ENCODE measurements around the gene TBKBP1. TPM values are rescaled to one million over a fixed set of nuclear protein-coding genes. Genes with fewer than 3 reads are reported as not detected.

TBKBP1 gene
- total and polyA plus RNA-seq, 4 donors: 10.4 to 62.8 (median 28.8) TPM

DNA sequence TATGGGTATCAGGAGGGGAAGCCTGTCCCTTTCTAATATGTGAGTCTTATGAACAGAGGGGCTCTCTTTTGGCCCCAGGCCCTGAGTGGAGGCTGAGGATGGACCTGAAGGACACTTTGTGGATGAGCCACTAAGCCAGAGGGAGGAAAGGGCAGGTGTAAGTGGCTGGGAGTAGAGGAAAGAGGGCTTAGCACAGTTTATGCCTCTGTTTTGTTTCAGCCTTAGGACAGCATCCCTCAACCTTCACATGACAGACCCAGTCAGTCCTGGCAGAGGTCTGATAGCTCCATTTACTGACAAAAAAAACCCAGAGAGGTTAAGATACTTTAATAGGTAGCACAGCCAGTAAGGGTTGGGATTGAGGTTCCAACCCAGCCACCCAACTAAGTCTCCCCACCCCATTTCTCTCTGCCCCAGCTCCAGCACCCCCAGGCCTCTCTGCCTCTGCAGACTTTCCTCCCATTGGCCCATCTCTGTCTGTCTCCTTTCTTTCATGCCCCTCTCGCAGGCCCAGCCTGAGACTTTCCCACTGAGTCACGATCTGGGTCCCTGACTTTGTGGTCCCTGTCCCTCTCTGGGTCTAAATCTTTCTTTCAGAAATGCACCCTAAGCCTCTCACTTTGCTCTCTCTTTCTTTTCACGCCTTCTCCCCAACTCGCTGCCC, 34.4 kb downstream of the TBKBP1 start:
- H3K4me1 ChIP-seq (ENCODE audit: control insufficient read depth, insufficient read depth, low read length): peaks cover 19% of the 10 kb centered on the region
- no peak overlapping the region for H3K27ac ChIP-seq (ENCODE audit: low read depth, low read length)
- WGBS (ENCODE audit: insufficient coverage): 76% methylated on average over 2 of the region's 4 CpGs
- H3K27me3 ChIP-seq (ENCODE audit: control insufficient read depth, insufficient read depth, low read length): peaks cover 30% of the 10 kb centered on the region
- no peaks in the 10 kb centered on the region for H3K9me3 ChIP-seq (ENCODE audit: control insufficient read depth, insufficient read depth, low read length)
- no peaks in the 10 kb centered on the region for H3K36me3 ChIP-seq (ENCODE audit: control insufficient read depth, insufficient read depth, low read length)
- no peak for DNase-seq (ENCODE audit: low read depth in 4 of 6, low spot score in 6 of 6)
- H3K4me3 ChIP-seq (ENCODE audit: low read depth, low read length): no peak overlapping the region

DNA sequence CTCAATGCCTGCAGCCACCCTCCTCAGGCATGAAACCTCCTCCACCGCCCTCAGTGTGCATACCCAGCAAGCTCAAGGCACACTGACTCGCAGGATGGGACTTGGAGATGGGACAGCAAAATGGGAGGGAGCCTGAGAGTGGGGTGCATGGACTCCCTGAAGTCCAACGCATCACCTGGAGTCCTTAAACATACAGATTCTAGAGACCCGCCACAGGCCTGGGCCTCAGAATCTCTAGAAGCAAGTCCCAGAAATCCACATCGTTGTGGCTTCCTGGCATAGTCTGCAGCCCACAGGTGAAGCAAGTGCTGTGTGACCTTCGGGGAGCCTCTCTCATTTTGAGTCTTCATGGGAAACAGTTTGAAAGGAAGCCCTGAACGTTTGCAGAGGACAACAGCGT, 35.5 kb downstream of the TBKBP1 start:
- Histone ChIP-seq H3K27me3 (ENCODE audit: control insufficient read depth, insufficient read depth, low read length) (peaks cover 39% of the 10 kb centered on the region), H3K4me1 (ENCODE audit: control insufficient read depth, insufficient read depth, low read length) (peaks cover 26% of the 10 kb centered on the region), H3K36me3 (ENCODE audit: control insufficient read depth, insufficient read depth, low read length) (no peaks in the 10 kb centered on the region), H3K4me3 (ENCODE audit: low read depth, low read length) (no peak overlapping the region), H3K9me3 (ENCODE audit: control insufficient read depth, insufficient read depth, low read length) (no peaks in the 10 kb centered on the region), H3K27ac (ENCODE audit: low read depth, low read length) (no peak overlapping the region)
- 81% methylated on average over 6 of the region's 8 CpGs for WGBS (ENCODE audit: insufficient coverage)
- DNase-seq (ENCODE audit: low read depth in 4 of 6, low spot score in 6 of 6): no peak

DNA sequence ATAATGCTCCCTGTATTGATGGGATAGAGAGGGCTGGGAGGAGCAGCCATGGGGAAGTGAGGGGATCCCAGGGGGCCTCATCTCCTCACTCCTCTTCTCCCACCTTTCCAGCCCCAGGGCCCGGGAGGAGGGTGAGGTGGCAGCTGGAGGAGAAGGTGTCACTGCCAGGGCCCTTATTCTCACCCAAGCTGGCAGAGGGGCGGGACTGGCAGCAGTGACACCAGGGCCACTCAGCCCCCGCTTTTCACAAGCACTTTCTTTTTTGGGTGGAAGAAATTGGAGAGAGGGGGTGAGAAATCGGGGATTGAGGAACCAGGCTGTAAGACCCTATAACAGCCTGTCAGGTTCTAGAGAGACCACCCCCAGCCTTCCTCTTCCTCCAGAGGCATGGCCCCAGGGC, 36.7 kb downstream of the TBKBP1 start:
- Histone ChIP-seq H3K9me3 (ENCODE audit: control insufficient read depth, insufficient read depth, low read length) (no peaks in the 10 kb centered on the region), H3K27ac (ENCODE audit: low read depth, low read length) (no peak overlapping the region), H3K4me3 (ENCODE audit: low read depth, low read length) (no peak overlapping the region), H3K27me3 (ENCODE audit: control insufficient read depth, insufficient read depth, low read length) (peaks cover 47% of the 10 kb centered on the region), H3K4me1 (ENCODE audit: control insufficient read depth, insufficient read depth, low read length) (peaks cover 26% of the 10 kb centered on the region), H3K36me3 (ENCODE audit: control insufficient read depth, insufficient read depth, low read length) (no peaks in the 10 kb centered on the region)
- WGBS (ENCODE audit: insufficient coverage): no CpG with 5 or more reads among the region's 4 CpGs
- DNase-seq (ENCODE audit: low read depth in 4 of 6, low spot score in 6 of 6): no peak

DNA sequence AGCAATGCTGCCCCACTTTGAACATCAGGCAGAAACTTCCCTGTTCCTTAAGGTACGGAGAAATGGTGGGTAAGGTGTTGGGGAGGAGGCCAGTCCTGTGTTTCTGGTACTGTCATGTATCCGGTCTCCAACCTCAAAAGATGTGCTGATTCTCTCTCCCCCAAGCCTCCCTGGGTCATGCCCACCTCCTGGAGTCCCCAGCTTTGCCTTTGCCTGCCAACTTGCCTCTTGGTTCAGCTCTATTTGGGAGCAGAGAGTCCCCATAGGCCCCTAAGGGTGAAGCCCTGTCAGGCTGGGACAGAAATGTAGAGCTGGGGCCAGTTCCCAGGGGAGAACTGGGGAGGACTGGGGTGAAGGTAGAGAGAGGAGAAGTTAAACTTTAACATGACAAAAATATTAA, 37.4 kb downstream of the TBKBP1 start:
- DNase-seq (ENCODE audit: low read depth in 4 of 6, low spot score in 6 of 6): no peak
- H3K27me3 ChIP-seq (ENCODE audit: control insufficient read depth, insufficient read depth, low read length): peaks cover 49% of the 10 kb centered on the region

DNA sequence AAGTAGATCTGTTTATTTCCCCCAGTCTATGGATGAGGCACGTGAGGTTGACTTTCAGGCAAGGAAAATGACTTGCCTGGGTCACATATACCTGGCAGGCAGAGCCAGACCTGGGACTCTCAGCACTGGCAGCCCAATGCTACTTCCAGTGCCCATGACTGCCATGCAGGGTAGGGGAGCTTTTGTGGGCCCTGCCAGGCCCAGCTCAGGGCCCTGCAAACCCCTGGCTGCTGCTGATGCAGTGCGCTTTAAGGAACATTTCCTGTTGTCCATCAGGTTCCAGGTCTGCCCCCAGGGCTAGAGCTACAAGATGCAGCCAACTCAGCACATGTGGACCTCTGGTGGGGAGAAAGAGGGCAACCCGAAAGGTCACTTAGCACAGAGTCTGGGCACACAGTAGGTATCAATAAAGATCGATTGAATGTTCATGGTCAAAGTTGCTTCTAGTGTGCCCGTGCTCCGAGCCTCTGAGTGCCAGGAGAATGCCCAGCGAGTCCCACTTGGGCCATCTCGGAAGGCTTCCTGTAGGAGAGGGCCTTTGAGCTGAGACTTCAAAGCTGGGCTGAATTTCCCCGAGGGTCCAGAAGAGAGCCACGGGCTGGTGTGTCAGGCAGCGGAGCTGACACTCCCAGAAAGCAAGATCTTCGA, 38.6 kb downstream of the TBKBP1 start:
- Histone ChIP-seq H3K36me3 (ENCODE audit: control insufficient read depth, insufficient read depth, low read length) (no peaks in the 10 kb centered on the region), H3K27me3 (ENCODE audit: control insufficient read depth, insufficient read depth, low read length) (peaks cover 54% of the 10 kb centered on the region), H3K27ac (ENCODE audit: low read depth, low read length) (no peak overlapping the region), H3K9me3 (ENCODE audit: control insufficient read depth, insufficient read depth, low read length) (no peaks in the 10 kb centered on the region), H3K4me1 (ENCODE audit: control insufficient read depth, insufficient read depth, low read length) (peaks cover 17% of the 10 kb centered on the region), H3K4me3 (ENCODE audit: low read depth, low read length) (no peak overlapping the region)
- no peak for DNase-seq (ENCODE audit: low read depth in 4 of 6, low spot score in 6 of 6)
- 44% methylated on average over 12 of the region's 12 CpGs for WGBS (ENCODE audit: insufficient coverage)

More for the DNA sequence above, 37.4 kb downstream of the TBKBP1 start:
- no CpG with 5 or more reads among the region's 2 CpGs for WGBS (ENCODE audit: insufficient coverage)
- no peaks in the 10 kb centered on the region for H3K36me3 ChIP-seq (ENCODE audit: control insufficient read depth, insufficient read depth, low read length)
- H3K9me3 ChIP-seq (ENCODE audit: control insufficient read depth, insufficient read depth, low read length): no peaks in the 10 kb centered on the region
- H3K4me3 ChIP-seq (ENCODE audit: low read depth, low read length): no peak overlapping the region
- H3K27ac ChIP-seq (ENCODE audit: low read depth, low read length): no peak overlapping the region
- peaks cover 26% of the 10 kb centered on the region for H3K4me1 ChIP-seq (ENCODE audit: control insufficient read depth, insufficient read depth, low read length)

DNA sequence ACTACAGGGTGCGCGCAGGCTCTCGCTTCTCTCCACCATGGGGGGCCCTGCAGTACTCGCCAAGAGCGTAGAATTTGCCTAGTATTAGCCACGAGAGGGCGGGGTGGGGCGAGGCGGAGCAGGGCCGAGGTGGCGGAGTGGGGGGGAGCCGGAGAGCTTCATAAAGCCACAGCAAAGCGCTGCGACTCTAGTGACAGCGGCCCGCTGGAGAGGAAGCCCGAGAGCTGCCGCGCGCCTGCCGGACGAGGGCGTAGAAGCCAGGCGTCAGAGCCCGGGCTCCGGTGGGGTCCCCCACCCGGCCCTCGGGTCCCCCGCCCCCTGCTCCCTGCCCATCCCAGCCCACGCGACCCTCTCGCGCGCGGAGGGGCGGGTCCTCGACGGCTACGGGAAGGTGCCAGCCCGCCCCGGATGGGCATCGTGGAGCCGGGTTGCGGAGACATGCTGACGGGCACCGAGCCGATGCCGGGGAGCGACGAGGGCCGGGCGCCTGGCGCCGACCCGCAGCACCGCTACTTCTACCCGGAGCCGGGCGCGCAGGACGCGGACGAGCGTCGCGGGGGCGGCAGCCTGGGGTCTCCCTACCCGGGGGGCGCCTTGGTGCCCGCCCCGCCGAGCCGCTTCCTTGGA, 39.2 kb downstream of the TBKBP1 start, which contains the start of gene TBX21:
TBX21 (plus strand) TSS at position 190 of the 627 bp plus-strand sequence; CDS start at position 409, 219 bp downstream.
- Histone ChIP-seq H3K27ac (ENCODE audit: low read depth, low read length) (no peak within 1 kb of the TSS), H3K36me3 (ENCODE audit: control insufficient read depth, insufficient read depth, low read length) (no peaks in the 10 kb centered on the region), H3K27me3 (ENCODE audit: control insufficient read depth, insufficient read depth, low read length) (peaks cover 54% of the 10 kb centered on the region), H3K9me3 (ENCODE audit: control insufficient read depth, insufficient read depth, low read length) (no peaks in the 10 kb centered on the region), H3K4me3 (ENCODE audit: low read depth, low read length) (no peak within 1 kb of the TSS), H3K4me1 (ENCODE audit: control insufficient read depth, insufficient read depth, low read length) (peaks cover 14% of the 10 kb centered on the region)
- DNase-seq (ENCODE audit: low read depth in 4 of 6, low spot score in 6 of 6): peak in 3 of 6 donors; percentile 23 to 70 (median 66)
- under 1% methylated on average over 73 of the region's 73 CpGs for WGBS (ENCODE audit: insufficient coverage)

DNA sequence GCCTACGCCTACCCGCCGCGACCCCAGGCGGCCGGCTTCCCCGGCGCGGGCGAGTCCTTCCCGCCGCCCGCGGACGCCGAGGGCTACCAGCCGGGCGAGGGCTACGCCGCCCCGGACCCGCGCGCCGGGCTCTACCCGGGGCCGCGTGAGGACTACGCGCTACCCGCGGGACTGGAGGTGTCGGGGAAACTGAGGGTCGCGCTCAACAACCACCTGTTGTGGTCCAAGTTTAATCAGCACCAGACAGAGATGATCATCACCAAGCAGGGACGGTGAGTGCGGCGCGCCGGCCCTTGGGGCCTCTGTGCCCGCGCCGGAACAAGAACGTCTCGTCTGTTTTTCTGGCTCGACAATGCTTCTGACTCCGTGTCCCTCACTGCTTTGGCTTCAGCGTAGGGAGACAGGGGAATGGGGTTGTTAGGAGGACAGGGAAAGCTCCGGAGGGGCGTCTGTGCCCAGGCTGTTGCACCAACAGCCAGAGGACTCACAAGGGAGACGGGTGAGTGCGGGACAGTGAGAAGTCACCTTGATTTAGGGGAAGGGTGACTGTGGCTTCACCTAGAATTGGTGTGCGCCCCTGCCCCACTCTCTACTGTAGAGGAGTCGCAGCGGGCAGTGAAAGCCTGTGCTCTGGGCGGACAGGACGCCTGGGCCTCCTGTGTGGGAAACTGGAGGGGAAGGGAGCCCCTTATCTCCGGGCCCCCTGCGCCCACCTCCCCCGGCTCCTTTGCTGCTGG, 39.9 kb downstream of the TBKBP1 start:
- H3K36me3 ChIP-seq (ENCODE audit: control insufficient read depth, insufficient read depth, low read length): no peaks in the 10 kb centered on the region
- no peak overlapping the region for H3K27ac ChIP-seq (ENCODE audit: low read depth, low read length)
- H3K4me1 ChIP-seq (ENCODE audit: control insufficient read depth, insufficient read depth, low read length): peaks cover 14% of the 10 kb centered on the region
- no peaks in the 10 kb centered on the region for H3K9me3 ChIP-seq (ENCODE audit: control insufficient read depth, insufficient read depth, low read length)
- peaks cover 54% of the 10 kb centered on the region for H3K27me3 ChIP-seq (ENCODE audit: control insufficient read depth, insufficient read depth, low read length)
- 7% methylated on average over 60 of the region's 60 CpGs for WGBS (ENCODE audit: insufficient coverage)
- no peak overlapping the region for H3K4me3 ChIP-seq (ENCODE audit: low read depth, low read length)
- no peak for DNase-seq (ENCODE audit: low read depth in 4 of 6, low spot score in 6 of 6)

DNA sequence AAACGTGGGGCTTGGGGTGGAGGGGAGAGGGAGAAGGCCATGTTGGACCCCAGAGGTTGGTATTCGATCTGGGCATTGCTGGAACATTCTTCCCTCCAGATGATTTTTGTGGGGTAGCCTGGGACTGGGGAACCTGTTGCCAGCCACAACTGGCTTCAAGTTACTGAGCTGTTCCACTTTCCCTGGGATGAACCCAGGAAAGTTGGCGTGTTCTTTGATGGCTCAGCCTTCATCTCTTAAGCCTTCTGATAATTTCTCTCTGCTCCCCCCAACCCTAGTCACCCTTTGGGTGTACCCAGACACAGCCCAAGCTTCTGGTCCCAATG, 41.1 kb downstream of the TBKBP1 start:
- Histone ChIP-seq H3K4me3 (ENCODE audit: low read depth, low read length) (no peak overlapping the region), H3K27me3 (ENCODE audit: control insufficient read depth, insufficient read depth, low read length) (peaks cover 54% of the 10 kb centered on the region), H3K36me3 (ENCODE audit: control insufficient read depth, insufficient read depth, low read length) (no peaks in the 10 kb centered on the region), H3K27ac (ENCODE audit: low read depth, low read length) (no peak overlapping the region), H3K4me1 (ENCODE audit: control insufficient read depth, insufficient read depth, low read length) (peaks cover 14% of the 10 kb centered on the region), H3K9me3 (ENCODE audit: control insufficient read depth, insufficient read depth, low read length) (no peaks in the 10 kb centered on the region)
- no peak for DNase-seq (ENCODE audit: low read depth in 4 of 6, low spot score in 6 of 6)
- WGBS (ENCODE audit: insufficient coverage): 76% methylated on average over 3 of the region's 3 CpGs

DNA sequence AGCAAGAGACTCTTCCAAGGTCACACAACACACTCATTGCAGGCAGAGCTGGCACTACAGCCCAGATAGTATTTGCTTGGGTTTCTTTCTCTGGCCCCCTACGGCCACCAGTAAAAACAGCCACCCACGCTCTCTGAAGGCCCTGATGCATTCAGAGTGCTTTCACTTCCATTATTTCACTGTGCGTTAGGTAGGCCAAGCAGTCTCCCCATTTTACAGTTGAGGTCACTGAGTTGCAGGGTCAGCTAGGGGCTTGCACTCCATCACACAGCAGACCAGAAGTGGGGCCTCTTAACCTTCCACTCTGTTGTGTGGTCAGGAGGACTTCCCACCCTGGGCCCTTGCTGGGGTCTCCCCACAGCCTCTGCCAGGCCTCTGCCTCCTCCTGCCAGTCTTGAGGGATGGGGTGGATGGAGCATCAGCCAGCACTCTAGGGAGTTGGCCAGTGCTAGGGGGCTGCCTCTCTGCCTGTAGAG, 41.6 kb downstream of the TBKBP1 start:
- H3K36me3 ChIP-seq (ENCODE audit: control insufficient read depth, insufficient read depth, low read length): no peaks in the 10 kb centered on the region
- peaks cover 52% of the 10 kb centered on the region for H3K27me3 ChIP-seq (ENCODE audit: control insufficient read depth, insufficient read depth, low read length)
- no peak overlapping the region for H3K27ac ChIP-seq (ENCODE audit: low read depth, low read length)
- 90% methylated on average over 3 of the region's 3 CpGs for WGBS (ENCODE audit: insufficient coverage)
- H3K9me3 ChIP-seq (ENCODE audit: control insufficient read depth, insufficient read depth, low read length): no peaks in the 10 kb centered on the region
- no peak overlapping the region for H3K4me3 ChIP-seq (ENCODE audit: low read depth, low read length)
- no peak for DNase-seq (ENCODE audit: low read depth in 4 of 6, low spot score in 6 of 6)
- H3K4me1 ChIP-seq (ENCODE audit: control insufficient read depth, insufficient read depth, low read length): peaks cover 14% of the 10 kb centered on the region

Data from spinal cord (tissue), 10 donors.